ENCODE measurements around the gene CBARP. TPM values are rescaled to one million over a fixed set of nuclear protein-coding genes. Genes with fewer than 3 reads are reported as not detected.

Gene CBARP
- total and polyA plus RNA-seq, 2 donors, result 0.09 to 0.37 TPM

DNA sequence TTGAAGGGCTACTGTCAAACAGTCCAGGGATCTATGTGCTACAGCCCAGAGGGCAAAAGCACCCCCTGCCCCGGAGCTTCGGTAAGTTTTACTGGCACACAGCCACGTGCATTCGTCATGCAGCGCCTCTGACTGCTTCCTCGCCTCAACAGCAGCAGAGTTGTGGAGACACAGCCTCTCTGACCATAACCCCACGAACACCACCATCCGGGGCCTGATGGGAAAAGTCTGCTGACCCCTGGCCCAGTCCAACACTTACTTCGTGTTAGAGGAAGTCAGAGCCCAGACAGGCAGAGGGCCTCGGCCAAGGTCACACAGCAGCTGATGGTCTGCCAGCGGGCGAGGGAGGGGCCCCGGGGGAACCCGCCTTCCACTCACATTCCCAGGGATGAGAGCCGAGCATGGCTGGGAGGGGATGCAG is 5.1 kb downstream of the CBARP start:
- peaks cover 3 to 6% of the 10 kb centered on the region in 2 donors for H3K4me1 ChIP-seq (ENCODE audit: control insufficient read depth in 2 of 2, insufficient read depth in 2 of 2, low read length in 2 of 2)

DNA sequence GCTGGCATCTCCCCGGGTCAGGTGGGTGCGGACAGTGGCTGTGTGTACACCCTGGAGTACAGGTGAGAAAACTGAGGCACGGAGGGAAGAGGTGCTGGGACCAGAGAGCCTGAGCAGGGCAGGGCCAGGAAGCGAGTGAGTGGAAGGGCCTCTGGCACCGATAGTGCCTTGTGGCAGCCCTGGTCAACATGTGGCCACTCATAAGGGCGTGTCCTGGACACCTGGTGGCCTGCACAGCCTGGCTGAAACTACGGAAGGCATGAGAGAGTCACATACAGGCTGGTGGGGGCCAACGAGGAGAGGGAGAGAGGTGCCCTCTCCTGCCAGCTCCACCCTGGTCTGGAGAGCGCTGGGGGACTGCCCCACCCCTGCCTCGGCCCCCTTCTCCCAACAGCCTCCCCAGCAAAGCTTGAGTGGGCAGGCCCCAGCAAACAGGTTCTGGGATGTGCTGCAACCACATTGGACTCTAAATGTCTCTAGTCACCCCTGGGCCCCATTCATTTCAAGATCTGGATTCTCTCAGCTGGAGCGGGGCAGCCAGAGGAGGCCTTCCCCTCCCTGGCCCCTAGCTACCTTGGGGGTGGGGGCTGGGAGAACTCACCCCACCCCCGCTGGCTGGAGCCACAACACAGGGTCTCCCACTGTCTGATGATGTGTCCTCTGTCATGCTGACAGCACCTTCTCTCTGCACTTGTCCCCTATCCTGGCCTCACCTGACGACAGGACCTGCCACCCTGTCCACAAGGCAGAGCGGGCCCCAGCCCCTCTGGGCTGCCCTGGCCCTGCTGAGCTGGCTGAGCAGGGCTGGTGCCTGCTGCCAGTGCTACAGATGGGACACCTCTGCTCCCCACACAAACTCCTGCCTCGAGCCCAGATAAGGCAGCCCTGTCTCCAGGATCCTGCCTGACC is 5.8 kb downstream of the CBARP start:
- WGBS, result 89% methylated on average over 15 of the region's 15 CpGs
- H3K9me3 ChIP-seq (ENCODE audit: control insufficient read depth in 2 of 2, insufficient read depth in 1 of 2, low read length in 1 of 2), result peaks cover 0 to 6% of the 10 kb centered on the region in 2 donors
- no peak for DNase-seq (ENCODE audit: low read depth in 6 of 9, low spot score in 9 of 9)
- peaks cover under 1 to 2% of the 10 kb centered on the region in 2 donors for H3K4me1 ChIP-seq (ENCODE audit: control insufficient read depth in 2 of 2, insufficient read depth in 2 of 2, low read length in 2 of 2)
- H3K36me3 ChIP-seq (ENCODE audit: control insufficient read depth in 2 of 2, insufficient read depth in 2 of 2, low read length in 1 of 2), result peaks cover 7 to 20% of the 10 kb centered on the region in 2 donors
- H3K27ac ChIP-seq (ENCODE audit: low read depth in 1 of 2, low read length in 1 of 2), result no peak overlapping the region
- peaks cover 21 to 43% of the 10 kb centered on the region in 2 donors for H3K27me3 ChIP-seq (ENCODE audit: control insufficient read depth in 2 of 2, insufficient read depth in 1 of 2, low read length in 1 of 2)
- no peak overlapping the region for H3K4me3 ChIP-seq (ENCODE audit: low read length in 2 of 2)

More for the DNA sequence above, 5.1 kb downstream of the CBARP start:
- H3K36me3 ChIP-seq (ENCODE audit: control insufficient read depth in 2 of 2, insufficient read depth in 2 of 2, low read length in 1 of 2), result peaks cover 3 to 13% of the 10 kb centered on the region in 2 donors
- no peak overlapping the region for H3K4me3 ChIP-seq (ENCODE audit: low read length in 2 of 2)
- H3K9me3 ChIP-seq (ENCODE audit: control insufficient read depth in 2 of 2, insufficient read depth in 1 of 2, low read length in 1 of 2), result peaks cover 0 to 6% of the 10 kb centered on the region in 2 donors
- peaks cover 28 to 49% of the 10 kb centered on the region in 2 donors for H3K27me3 ChIP-seq (ENCODE audit: control insufficient read depth in 2 of 2, insufficient read depth in 1 of 2, low read length in 1 of 2)
- no peak overlapping the region for H3K27ac ChIP-seq (ENCODE audit: low read depth in 1 of 2, low read length in 1 of 2)
- 69% methylated on average over 15 of the region's 15 CpGs for WGBS
- no peak for DNase-seq (ENCODE audit: low read depth in 6 of 9, low spot score in 9 of 9)

GRCh38 chr19:1230783-1231489 is 6.9 kb downstream of the CBARP start:
- H3K27ac ChIP-seq (ENCODE audit: low read depth in 1 of 2, low read length in 1 of 2), result no peak overlapping the region
- H3K27me3 ChIP-seq (ENCODE audit: control insufficient read depth in 2 of 2, insufficient read depth in 1 of 2, low read length in 1 of 2), result peaks cover 11 to 33% of the 10 kb centered on the region in 2 donors
- WGBS, result 93% methylated on average over 38 of the region's 38 CpGs
- H3K36me3 ChIP-seq (ENCODE audit: control insufficient read depth in 2 of 2, insufficient read depth in 2 of 2, low read length in 1 of 2), result peaks cover 13 to 30% of the 10 kb centered on the region in 2 donors
- H3K4me1 ChIP-seq (ENCODE audit: control insufficient read depth in 2 of 2, insufficient read depth in 2 of 2, low read length in 2 of 2), result no peaks in the 10 kb centered on the region
- DNase-seq (ENCODE audit: low read depth in 6 of 9, low spot score in 9 of 9), result no peak
- H3K4me3 ChIP-seq (ENCODE audit: low read length in 2 of 2), result no peak overlapping the region
- peaks cover 0 to 5% of the 10 kb centered on the region in 2 donors for H3K9me3 ChIP-seq (ENCODE audit: control insufficient read depth in 2 of 2, insufficient read depth in 1 of 2, low read length in 1 of 2)

GRCh38 chr19:1229924-1230782 is 7.7 kb downstream of the CBARP start:
- DNase-seq (ENCODE audit: low read depth in 6 of 9, low spot score in 9 of 9), result no peak
- H3K4me1 ChIP-seq (ENCODE audit: control insufficient read depth in 2 of 2, insufficient read depth in 2 of 2, low read length in 2 of 2), result no peaks in the 10 kb centered on the region
- 95% methylated on average over 61 of the region's 61 CpGs for WGBS

GRCh38 chr19:1229056-1229923 is 8.5 kb downstream of the CBARP start:
- H3K4me1 ChIP-seq (ENCODE audit: control insufficient read depth in 2 of 2, insufficient read depth in 2 of 2, low read length in 2 of 2), result no peaks in the 10 kb centered on the region
- no peak overlapping the region for H3K27ac ChIP-seq (ENCODE audit: low read depth in 1 of 2, low read length in 1 of 2)
- WGBS, result 98% methylated on average over 158 of the region's 158 CpGs
- no peak for DNase-seq (ENCODE audit: low read depth in 6 of 9, low spot score in 9 of 9)
- peaks cover 23 to 42% of the 10 kb centered on the region in 2 donors for H3K36me3 ChIP-seq (ENCODE audit: control insufficient read depth in 2 of 2, insufficient read depth in 2 of 2, low read length in 1 of 2)
- H3K4me3 ChIP-seq (ENCODE audit: low read length in 2 of 2), result no peak overlapping the region
- no peaks in the 10 kb centered on the region for H3K9me3 ChIP-seq (ENCODE audit: control insufficient read depth in 2 of 2, insufficient read depth in 1 of 2, low read length in 1 of 2)
- H3K27me3 ChIP-seq (ENCODE audit: control insufficient read depth in 2 of 2, insufficient read depth in 1 of 2, low read length in 1 of 2), result peaks cover 2 to 17% of the 10 kb centered on the region in 2 donors

More at GRCh38 chr19:1229924-1230782, 7.7 kb downstream of the CBARP start:
- peaks cover 0 to 3% of the 10 kb centered on the region in 2 donors for H3K9me3 ChIP-seq (ENCODE audit: control insufficient read depth in 2 of 2, insufficient read depth in 1 of 2, low read length in 1 of 2)
- H3K27me3 ChIP-seq (ENCODE audit: control insufficient read depth in 2 of 2, insufficient read depth in 1 of 2, low read length in 1 of 2), result peaks cover 3 to 25% of the 10 kb centered on the region in 2 donors
- H3K27ac ChIP-seq (ENCODE audit: low read depth in 1 of 2, low read length in 1 of 2), result no peak overlapping the region
- peaks cover 15 to 35% of the 10 kb centered on the region in 2 donors for H3K36me3 ChIP-seq (ENCODE audit: control insufficient read depth in 2 of 2, insufficient read depth in 2 of 2, low read length in 1 of 2)
- no peak overlapping the region for H3K4me3 ChIP-seq (ENCODE audit: low read length in 2 of 2)

DNA sequence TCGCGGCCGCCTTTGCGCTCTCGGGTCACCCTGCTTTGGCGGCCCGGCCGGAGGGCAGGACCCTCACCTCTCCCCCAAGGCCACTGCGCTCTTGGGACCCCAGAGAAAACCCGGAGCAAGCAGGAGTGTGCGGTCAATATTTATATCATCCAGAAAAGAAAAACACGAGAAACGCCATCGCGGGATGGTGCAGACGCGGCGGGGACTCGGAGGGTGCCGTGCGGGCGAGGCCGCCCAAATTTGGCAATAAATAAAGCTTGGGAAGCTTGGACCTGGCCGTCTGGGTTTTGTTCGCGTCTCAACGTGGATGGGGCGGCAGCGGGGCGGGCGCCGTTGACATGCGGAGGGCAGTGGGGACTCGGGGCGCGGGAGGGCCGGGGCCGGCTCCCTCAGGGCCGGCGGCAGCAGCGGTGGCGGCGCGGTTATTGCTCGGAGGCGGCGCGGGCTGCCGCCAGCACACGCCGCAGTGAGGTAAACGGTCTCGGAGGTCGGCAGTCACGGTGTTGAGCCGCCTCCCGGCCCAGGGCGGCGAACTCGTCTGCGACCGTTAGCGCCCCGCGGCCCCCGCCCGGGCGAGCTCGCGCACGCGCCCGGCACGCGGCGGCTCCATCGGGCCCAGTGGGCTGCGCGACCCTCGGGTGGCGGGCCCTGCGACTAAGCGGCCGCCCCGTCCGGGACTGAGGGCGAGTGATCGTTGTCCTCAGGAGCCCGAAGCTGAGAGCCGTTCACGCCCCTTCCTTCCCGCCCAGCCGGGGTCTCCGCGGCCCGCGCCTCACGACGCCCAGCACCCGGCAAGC is 9.4 kb downstream of the CBARP start:
- Histone ChIP-seq H3K9me3 (ENCODE audit: control insufficient read depth in 2 of 2, insufficient read depth in 1 of 2, low read length in 1 of 2) (no peaks in the 10 kb centered on the region), H3K27me3 (ENCODE audit: control insufficient read depth in 2 of 2, insufficient read depth in 1 of 2, low read length in 1 of 2) (peaks cover 0 to 9% of the 10 kb centered on the region in 2 donors), H3K27ac (ENCODE audit: low read depth in 1 of 2, low read length in 1 of 2) (no peak overlapping the region), H3K4me3 (ENCODE audit: low read length in 2 of 2) (no peak overlapping the region), H3K36me3 (ENCODE audit: control insufficient read depth in 2 of 2, insufficient read depth in 2 of 2, low read length in 1 of 2) (peaks cover 30 to 52% of the 10 kb centered on the region in 2 donors), H3K4me1 (ENCODE audit: control insufficient read depth in 2 of 2, insufficient read depth in 2 of 2, low read length in 2 of 2) (no peaks in the 10 kb centered on the region)
- DNase-seq (ENCODE audit: low read depth in 6 of 9, low spot score in 9 of 9), result no peak
- 98% methylated on average over 100 of the region's 100 CpGs for WGBS

GRCh38 chr19:1227304-1228054 is 10.3 kb downstream of the CBARP start:
- Histone ChIP-seq H3K36me3 (ENCODE audit: control insufficient read depth in 2 of 2, insufficient read depth in 2 of 2, low read length in 1 of 2) (peaks cover 39 to 60% of the 10 kb centered on the region in 2 donors), H3K4me1 (ENCODE audit: control insufficient read depth in 2 of 2, insufficient read depth in 2 of 2, low read length in 2 of 2) (no peaks in the 10 kb centered on the region), H3K27me3 (ENCODE audit: control insufficient read depth in 2 of 2, insufficient read depth in 1 of 2, low read length in 1 of 2) (peaks cover 0 to 5% of the 10 kb centered on the region in 2 donors), H3K4me3 (ENCODE audit: low read length in 2 of 2) (no peak overlapping the region), H3K9me3 (ENCODE audit: control insufficient read depth in 2 of 2, insufficient read depth in 1 of 2, low read length in 1 of 2) (no peaks in the 10 kb centered on the region), H3K27ac (ENCODE audit: low read depth in 1 of 2, low read length in 1 of 2) (no peak overlapping the region)
- no peak for DNase-seq (ENCODE audit: low read depth in 6 of 9, low spot score in 9 of 9)
- 97% methylated on average over 56 of the region's 56 CpGs for WGBS
